Stomach (tissue), 4 donors: ENCODE measurements around the gene RNF2.

Source experiments
- POLR2A ChIP-seq, 4 donors: fragments of 450-650 bp; IDR thresholded peaks; one replicate each; pipeline ENCODE4 v1.6.1; 2016; ENCODE audit warnings: antibody characterized with exemption in 4 of 4, control low read depth in 2 of 4, mild to moderate bottlenecking in 1 of 4, moderate library complexity in 1 of 4
- POLR2AphosphoS5 ChIP-seq, 3 donors: sonication (generic); formaldehyde crosslinking; IDR thresholded peaks; one replicate each; pipeline ENCODE4 v1.6.1; 2016; ENCODE audit warnings: antibody characterized with exemption in 3 of 3
- TF ChIP-seq, protein P1 (sequence below), 7 experiments: fragments of 450-650 bp in 4 of 7; fragments of 200-600 bp in 3 of 7; sonication (generic) in 3 of 7; IDR thresholded peaks; one replicate each; pipeline ENCODE4 v1.5.1; 2016 to 2019; ENCODE audit warnings: antibody characterized with exemption in 7 of 7, control low read depth in 2 of 7, mild to moderate bottlenecking in 1 of 7

DNA sequence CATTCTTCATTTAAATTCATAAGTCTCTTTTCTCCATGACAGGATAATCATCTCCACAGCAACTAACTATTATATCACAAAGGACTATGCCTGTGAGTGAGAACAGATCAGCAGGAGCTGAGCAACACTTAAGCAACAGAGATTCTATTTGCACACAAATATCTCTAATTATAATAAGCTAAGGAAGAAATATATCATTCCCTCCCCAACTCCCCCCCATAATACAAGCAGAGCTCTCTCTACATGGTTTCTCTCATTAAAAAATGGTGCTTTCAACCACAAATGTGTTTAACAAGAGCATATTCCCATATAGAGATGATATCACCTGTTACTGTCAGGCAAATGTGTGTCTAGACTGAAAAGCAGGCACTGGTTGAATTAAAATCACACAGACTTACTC, 36.5 kb upstream of the RNF2 start:
- TF ChIP-seq POLR2AphosphoS5 (IDR thresholded peaks at IDR 0.05) (no peak), POLR2A (IDR thresholded peaks at IDR 0.05) (no peak)
- TF ChIP-seq, protein P1, sequence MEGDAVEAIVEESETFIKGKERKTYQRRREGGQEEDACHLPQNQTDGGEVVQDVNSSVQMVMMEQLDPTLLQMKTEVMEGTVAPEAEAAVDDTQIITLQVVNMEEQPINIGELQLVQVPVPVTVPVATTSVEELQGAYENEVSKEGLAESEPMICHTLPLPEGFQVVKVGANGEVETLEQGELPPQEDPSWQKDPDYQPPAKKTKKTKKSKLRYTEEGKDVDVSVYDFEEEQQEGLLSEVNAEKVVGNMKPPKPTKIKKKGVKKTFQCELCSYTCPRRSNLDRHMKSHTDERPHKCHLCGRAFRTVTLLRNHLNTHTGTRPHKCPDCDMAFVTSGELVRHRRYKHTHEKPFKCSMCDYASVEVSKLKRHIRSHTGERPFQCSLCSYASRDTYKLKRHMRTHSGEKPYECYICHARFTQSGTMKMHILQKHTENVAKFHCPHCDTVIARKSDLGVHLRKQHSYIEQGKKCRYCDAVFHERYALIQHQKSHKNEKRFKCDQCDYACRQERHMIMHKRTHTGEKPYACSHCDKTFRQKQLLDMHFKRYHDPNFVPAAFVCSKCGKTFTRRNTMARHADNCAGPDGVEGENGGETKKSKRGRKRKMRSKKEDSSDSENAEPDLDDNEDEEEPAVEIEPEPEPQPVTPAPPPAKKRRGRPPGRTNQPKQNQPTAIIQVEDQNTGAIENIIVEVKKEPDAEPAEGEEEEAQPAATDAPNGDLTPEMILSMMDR (IDR thresholded peaks at IDR 0.05), result no peak
